Activated CD4-positive, alpha-beta T cell treated with anti-CD3 and anti-CD28 coated beads, Interleukin-2, amount 50 U/mL, for 24 hours (primary cell): Measurements from ENCODE around the gene MRPL22.
"Not testable (repeated sequence)": the region's sequence is repeated elsewhere in the genome, so short reads cannot be mapped to it uniquely, and the experiment has no call there.

ENCODE experiments used
- DNase-seq, 2 donors: peaks; one replicate each; pipeline ENCODE4 v3.0.0-alpha.2; 2020; ENCODE audit warnings: low read depth in 1 of 2, low spot score in 1 of 2

MRPL22 gene

GRCh38 chr5:154940375-154940771 is 500 bp upstream of the MRPL22 start:
- no peak for DNase-seq

GRCh38 chr5:154943527-154943926 is 2.7 kb downstream of the MRPL22 start:
- DNase-seq: no peak

GRCh38 chr5:154944716-154945115 is 3.8 kb downstream of the MRPL22 start:
- DNase-seq: no peak

GRCh38 chr5:154945695-154946301 is 4.9 kb downstream of the MRPL22 start:
- DNase-seq: no peak

GRCh38 chr5:154947778-154948177 is 6.9 kb downstream of the MRPL22 start:
- no peak for DNase-seq

- no peak for DNase-seq
Observed at GRCh38 chr5:154948313-154948712, 7.4 kb downstream of the MRPL22 start.

- no peak for DNase-seq
Observed at GRCh38 chr5:154949781-154950180, 8.9 kb downstream of the MRPL22 start.

- no peak for DNase-seq
Observed at GRCh38 chr5:154956712-154957111, 15.8 kb downstream of the MRPL22 start.

- DNase-seq: no peak
Observed at GRCh38 chr5:154962494-154962893, 21.6 kb downstream of the MRPL22 start.

- no peak for DNase-seq
Observed at GRCh38 chr5:154966081-154966841, 25.4 kb downstream of the MRPL22 start.

GRCh38 chr5:154966874-154967273 is 26.0 kb downstream of the MRPL22 start:
- DNase-seq: no peak

GRCh38 chr5:154967421-154968024 is 26.6 kb downstream of the MRPL22 start:
- DNase-seq: no peak

- no peak for DNase-seq
Observed at GRCh38 chr5:154968953-154969352, 28.1 kb downstream of the MRPL22 start.

GRCh38 chr5:154970759-154971158 is 29.9 kb downstream of the MRPL22 start:
- no peak for DNase-seq

GRCh38 chr5:154971501-154971900 is 30.6 kb downstream of the MRPL22 start:
- DNase-seq: no peak

GRCh38 chr5:154972476-154973080 is 31.7 kb downstream of the MRPL22 start:
- no peak for DNase-seq

- not testable (repeated sequence) for DNase-seq
Observed at GRCh38 chr5:154976082-154976481, 35.2 kb downstream of the MRPL22 start.

- no peak for DNase-seq
Observed at GRCh38 chr5:154977409-154977808, 36.5 kb downstream of the MRPL22 start.

GRCh38 chr5:154978294-154978693 is 37.4 kb downstream of the MRPL22 start:
- not testable (repeated sequence) for DNase-seq

- DNase-seq: no peak
Observed at GRCh38 chr5:154984946-154985516, 44.2 kb downstream of the MRPL22 start.

- no peak for DNase-seq
Observed at GRCh38 chr5:154986151-154986550, 45.3 kb downstream of the MRPL22 start.

GRCh38 chr5:154989626-154990025 is 48.8 kb downstream of the MRPL22 start:
- DNase-seq: no peak
